HG03159 (cell line): ENCODE measurements around the gene KRT2.

ENCODE experiments used
- ATAC-seq: cut with Tn5 transposase; IDR thresholded peaks from one replicate; pipeline ENCODE4 v1.9.1; 2021; ENCODE audit warnings: mild to moderate bottlenecking, moderate library complexity; ENCODE audit not compliant: unreplicated experiment

The KRT2 gene

DNA sequence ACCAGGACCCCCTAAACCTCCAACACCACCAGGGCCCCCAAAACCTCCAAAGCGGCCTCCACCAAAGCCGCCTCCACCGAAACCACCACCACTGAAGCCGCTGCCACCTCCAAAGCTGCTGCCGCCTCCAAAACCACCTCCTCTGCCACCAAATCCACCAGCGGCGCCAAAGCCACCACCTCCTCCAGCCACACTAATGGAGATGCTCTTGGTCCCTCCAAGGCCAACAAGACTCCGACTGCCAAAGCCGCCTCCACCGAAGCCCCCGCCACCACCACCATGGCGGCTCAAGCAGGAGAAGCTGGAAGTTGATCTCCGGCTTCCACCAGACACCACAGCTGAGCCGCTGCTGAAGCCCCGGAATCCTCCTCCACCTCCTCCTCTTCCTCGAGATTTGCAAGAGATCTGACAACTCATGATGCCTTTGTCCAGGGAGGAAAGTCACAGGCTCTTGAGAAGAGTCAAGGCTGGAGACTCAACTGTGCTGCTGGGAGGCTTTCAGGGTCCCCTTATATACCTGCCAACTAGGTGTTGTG is at the start of gene KRT2:
TSS of gene KRT2 (minus strand) at position 486 of the 536 bp plus-strand sequence. CDS start at position 417, 69 bp downstream.
- no peak for ATAC-seq

DNA sequence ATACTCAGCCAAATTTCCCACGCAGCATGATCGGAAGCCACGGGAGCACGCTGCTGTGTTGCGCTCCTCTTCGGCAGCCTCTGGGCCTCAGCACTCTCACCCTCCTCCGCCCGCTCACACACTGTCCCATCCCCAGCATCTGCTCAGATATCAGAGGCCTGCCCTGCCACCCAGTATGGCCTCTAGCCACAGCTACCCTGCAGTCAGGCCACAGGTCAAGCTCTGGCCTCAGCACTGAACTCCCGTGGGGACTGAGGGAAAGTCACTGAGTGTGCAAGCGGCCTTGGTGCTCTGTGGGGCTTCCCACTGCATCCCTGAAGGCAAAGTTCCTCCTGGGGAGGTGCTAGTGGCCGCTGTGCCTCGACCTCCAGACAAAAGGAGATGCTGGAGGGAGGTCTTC is 49.3 kb upstream of the KRT2 start:
- ATAC-seq = no peak

DNA sequence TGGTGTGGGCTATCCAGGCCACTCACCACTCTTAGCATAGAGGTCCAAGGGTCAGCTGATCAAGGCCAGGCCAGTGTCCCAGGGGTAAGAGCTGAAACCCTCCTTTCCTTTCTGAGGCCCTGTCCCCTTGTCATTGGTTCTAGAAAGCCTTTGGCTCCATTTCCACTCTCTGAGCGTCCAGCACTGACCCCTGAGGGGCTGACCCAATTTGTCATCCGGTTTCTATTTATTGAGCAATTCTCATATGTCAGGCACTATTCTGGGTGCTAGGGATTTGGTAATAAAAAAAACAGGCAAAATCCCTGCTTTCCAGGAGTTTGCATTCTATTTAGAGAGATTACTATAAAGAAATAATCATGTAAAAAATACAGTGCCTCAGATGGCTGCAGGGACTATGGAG is 47.9 kb upstream of the KRT2 start:
- ATAC-seq = no peak

DNA sequence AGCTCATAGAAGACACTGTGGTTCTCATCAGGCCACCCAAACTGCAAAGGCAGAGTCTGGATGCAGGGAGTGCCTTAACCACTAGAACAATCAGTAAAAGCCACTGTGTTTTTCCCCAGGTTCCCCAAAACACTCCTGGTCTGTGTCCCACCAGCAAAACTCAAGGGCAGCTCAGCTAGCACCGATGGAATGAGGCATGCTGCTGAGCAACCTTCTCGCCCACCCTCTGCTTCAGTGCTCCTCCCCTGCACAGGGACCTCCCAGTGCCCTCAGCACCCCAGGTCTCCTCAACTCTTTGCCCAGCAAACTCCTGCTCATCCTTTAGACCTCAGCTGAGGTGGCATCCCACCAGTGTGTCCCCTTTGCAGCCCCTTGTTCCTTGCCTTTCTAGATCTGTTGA is 47.4 kb upstream of the KRT2 start:
- ATAC-seq = no peak

DNA sequence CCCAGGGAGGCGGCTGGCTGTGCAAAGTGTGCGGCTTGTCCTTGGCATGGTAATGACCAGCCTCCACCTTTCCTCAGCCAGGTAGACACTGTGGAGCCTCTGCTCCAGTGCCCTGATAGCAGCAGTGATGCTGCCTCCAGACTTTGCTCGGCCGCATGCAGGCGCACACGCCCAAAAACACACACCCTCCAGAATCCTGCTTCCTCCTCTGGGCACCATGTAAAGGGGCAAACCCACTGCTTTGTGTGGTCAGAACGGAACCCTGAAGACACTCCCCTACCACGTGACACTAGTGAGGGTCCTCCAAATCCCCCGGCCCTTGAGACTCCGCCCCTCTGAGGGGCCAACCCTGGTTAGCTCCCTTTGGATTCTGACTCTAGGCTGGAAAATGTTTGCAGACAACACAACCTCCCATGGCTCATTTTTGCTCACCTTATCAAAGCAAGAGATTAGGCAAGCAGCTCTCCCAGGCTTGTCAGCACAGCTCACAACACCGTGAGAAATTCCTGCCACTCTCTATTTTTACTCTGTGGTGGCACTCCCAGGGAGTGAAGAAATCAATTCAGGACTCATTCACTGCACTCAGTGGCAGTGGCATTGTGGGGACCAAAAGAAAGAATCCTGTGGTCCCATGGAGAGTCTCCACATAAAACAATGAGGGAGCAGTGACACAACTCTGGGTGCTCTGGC is 46.8 kb upstream of the KRT2 start:
- no peak for ATAC-seq

DNA sequence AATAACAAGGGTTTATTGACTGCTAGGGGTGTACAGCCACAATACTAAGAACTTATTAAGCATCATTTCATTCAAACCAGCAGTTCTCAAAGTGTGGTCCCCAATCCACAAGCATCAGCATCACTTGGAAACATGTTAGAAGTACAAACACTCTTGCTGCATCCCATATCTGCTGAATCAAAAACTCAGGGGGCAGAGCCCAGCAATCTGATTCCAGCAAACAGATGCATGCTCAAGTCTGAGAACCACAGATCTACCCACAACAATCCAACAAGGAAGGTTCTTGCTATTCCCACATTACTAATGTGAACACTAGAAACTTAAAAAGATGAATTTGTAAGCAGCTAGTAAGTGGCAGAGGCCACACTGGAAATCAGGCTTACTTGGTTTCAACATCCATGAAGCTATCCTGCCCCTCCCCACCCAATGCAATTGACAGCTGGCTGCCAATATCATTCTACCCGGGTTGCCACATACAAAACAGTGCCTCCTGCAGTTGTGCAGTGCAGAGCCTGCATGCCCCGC is 45.1 kb upstream of the KRT2 start:
- no peak for ATAC-seq

DNA sequence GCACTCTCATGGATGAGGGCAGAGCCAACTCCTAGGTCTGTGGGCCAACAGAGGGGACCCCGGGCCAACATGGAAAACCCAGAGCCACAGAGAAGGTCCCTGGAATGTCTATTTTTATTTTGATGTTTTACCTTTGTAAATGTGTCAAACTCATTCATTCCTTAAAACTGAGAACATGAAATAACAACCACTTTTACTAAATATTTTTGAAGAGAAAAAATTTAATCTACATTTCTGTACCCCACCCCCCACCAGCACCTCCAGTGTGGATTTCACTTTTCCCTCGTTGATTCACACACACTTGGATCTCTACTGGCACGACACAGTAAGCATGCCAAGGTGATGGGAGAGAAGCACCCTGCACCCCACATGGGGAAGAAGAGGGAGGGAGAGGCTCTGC is 44.6 kb upstream of the KRT2 start:
- no peak for ATAC-seq

DNA sequence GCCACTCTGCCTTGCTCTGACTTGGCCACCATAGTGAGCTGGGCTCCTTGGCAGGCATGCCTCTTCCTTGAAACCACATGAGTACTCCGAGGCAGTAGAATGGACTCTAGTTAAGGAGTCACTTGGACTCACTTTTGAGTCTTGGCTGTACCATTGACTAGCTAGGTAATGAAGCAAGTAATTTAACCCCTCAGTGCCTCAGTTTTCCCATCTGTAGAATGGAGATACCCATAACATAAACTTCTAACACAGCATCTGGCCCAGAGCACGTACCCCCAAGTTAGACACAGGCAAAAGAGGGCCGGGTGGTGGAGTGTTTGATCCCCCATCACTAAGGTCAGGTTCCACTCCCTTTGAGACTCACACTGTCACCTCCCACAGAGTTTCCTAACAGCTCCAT is 43.0 kb upstream of the KRT2 start:
- ATAC-seq = no peak

DNA sequence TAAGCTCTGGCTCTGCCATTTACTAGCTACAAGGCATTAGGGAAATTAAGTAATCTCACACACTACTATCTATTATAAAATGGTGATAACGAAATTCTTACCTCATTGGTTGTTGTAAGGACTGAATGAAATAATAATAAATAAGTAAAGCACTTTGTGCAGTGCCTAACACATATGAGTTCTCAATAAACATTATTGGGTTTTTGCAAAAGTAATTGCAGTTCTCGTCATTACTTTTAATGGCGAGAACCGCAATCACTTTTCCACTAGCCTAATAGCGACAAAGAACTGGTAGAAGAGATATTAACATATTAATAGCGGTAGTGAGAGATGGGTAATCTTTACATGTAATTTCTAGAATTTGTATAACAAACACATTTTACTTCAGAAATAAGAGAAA is 42.1 kb upstream of the KRT2 start:
- no peak for ATAC-seq

DNA sequence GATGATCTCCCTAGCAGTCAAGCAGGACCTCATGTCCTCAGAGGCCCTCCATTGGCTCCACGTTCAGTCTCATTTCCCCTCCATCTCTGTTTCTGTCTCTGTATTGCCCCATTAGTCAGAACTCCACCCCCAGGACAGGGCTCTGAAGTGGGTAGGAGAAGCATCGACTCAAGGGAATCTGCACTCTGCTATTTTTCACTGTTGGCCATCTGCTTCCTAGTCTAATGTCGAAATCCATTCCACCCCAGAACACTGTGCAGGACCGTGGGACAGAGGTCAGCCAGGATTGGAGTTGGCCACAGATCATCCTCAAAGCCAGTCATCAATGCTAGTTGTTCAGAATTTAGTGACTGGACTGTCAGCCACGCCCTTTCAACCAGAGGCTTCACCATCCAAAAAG is 41.2 kb upstream of the KRT2 start:
- ATAC-seq = no peak

DNA sequence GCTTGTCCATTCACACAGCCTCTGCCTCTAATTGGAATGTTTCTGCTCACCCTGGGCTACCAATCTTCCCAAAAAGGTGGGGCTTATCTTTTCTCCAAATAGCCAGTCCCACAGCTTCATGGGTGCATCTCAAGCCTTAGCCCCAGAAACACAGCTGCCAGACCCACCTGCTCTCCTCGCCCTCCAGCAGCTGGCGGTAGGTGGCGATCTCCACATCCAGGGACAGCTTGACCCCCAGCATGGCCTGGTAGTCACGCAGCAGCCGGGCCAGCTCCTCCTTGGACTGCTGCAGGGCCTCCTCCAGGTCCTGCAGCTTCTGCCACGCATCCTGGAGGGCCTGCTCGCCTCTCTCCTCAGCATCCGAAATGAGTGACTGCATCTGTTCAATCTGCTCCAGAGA is 40.2 kb upstream of the KRT2 start:
- ATAC-seq = no peak

DNA sequence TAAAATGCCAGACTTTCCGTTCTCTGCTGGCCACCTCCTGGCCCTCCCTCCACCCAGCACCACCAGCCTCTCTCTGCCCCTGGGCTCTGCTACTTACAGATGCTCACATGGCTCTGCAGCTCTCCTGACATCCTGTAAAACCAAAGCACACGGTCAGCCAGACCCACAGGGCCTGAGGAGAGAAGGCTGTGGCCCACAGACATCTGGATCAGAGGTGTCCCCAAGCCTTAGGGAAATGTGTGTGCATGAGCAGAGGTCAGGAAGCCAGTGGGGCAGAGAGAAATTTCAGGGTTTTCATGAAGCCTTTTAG is 39.8 kb upstream of the KRT2 start:
- ATAC-seq = no peak

DNA sequence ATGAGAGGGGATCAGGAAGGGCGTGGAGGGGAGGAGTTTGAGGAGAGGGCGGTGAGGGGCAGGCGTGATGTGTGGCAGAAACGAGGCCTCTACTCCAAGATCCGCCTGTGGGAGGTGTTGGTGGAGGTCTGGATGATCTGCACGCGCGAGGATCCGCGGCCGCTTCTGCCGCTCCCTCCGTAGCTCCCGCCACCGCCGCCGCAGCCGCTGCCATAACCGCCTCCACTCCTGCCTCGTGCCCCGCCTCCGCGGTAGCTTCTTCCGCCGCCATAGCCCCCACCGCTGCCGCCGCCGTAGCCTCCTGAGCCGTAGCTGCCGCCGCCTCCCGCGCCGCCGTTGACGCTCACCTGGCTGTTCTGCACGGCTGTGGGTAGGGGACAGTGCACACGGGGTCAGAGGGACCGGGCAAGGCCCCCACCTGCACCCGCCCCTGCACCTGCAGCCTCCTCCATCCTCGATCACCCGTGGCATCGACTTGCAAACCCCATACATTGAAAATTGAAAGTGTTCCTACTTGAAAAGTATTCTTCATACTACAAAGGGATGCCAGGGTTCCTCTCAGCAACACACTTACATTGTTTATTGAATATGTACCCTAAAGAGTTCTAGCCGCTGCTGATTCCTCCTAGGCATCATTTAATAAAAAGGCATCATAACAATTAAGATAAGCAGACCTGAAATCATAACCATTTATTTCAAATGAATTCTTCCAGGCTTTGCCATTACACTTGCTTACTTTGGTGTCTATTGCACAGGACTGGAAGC is 39.2 kb upstream of the KRT2 start:
- ATAC-seq = no peak

DNA sequence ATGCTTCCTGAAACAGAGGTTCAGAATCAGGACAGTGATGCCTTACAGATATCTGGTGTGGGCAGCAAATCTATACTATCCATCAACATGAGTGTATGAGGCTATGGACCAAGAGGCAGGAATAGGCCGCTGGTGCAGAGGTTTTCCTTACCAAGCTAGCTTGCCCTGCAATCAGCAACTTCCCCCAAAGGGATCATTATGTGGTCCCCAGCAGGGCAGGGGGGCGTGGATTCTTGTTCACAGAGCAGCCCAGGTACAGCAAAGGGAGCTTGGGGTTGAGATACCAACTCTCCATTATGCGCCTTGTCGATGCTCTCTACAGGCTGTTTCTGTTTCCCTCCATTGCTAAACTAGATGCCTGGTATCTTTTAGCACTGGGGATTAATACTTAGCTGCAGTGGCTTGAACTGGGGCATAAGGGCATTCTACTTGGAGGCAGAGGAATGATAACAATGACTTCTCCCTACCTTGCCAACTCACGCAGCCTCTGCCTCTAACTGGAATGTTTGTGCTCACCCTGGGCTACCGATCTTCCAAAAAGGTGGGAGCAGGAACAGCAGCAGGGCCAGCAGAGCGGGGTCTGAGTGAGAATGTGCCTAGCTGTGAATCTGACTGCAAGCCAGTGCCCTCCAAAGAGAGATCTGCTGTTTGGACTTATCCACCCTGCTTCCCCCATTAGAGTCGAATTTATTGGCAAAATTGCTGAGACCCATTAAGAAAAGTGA is 38.5 kb upstream of the KRT2 start:
- no peak for ATAC-seq

DNA sequence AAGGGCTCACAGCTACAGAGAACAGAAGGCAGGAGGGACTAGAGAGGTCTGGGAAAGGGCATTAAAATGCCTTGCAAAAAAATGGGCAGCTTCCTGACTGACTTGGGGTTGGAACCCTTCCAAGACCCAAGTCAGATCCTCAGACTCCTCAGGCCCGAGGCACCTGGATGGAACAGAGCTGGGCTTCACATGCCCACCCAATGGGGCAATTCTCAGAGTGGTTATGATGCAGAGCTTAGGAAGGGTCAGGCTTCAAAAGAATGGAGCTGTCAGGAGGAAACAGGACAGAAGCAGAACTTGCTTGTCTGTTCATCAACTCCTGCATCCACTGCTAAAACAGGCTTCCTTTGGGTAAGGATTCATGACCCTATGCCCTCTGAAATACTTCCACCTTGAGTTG is 37.9 kb upstream of the KRT2 start:
- ATAC-seq = no peak

DNA sequence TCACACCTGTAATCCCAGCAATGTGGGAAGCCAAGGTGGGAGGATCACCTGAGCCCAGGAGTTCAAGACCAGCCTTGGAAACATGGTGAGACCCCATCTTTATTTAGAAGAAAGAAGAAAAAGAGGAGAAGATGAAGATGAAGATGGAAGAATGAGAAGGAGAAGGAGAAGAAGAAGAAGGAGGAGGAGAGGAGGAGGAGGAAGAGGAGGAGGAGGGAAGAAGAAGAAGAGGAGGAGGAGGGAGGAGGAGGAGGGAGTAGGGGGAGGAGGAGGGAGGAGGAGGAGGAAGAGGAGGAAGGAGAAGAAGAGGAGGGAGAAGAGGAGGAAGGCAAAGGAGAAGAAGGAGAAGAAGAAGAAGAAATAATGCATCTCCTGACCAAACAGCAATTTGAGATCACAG is 37.2 kb upstream of the KRT2 start:
- ATAC-seq = no peak

DNA sequence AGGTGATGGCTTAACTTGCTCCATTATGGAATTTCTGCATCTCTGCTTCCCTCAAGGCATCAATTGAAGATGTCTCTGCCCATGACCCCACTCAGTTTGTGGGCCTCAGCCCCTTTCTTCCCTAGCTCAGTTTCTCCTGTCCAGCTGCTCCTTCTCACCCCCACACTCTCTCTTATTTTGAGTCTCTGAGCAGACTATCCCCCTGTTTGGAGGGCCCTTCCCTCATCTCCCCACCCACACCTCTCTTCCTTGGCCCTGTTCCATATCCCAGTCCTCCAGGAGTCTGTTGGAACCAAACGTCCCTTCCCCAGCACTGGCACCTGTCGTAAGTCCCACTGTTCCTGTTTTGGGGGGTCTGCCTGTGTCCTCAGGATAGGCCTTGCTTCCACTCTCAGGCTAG is 36.5 kb upstream of the KRT2 start:
- ATAC-seq = no peak

DNA sequence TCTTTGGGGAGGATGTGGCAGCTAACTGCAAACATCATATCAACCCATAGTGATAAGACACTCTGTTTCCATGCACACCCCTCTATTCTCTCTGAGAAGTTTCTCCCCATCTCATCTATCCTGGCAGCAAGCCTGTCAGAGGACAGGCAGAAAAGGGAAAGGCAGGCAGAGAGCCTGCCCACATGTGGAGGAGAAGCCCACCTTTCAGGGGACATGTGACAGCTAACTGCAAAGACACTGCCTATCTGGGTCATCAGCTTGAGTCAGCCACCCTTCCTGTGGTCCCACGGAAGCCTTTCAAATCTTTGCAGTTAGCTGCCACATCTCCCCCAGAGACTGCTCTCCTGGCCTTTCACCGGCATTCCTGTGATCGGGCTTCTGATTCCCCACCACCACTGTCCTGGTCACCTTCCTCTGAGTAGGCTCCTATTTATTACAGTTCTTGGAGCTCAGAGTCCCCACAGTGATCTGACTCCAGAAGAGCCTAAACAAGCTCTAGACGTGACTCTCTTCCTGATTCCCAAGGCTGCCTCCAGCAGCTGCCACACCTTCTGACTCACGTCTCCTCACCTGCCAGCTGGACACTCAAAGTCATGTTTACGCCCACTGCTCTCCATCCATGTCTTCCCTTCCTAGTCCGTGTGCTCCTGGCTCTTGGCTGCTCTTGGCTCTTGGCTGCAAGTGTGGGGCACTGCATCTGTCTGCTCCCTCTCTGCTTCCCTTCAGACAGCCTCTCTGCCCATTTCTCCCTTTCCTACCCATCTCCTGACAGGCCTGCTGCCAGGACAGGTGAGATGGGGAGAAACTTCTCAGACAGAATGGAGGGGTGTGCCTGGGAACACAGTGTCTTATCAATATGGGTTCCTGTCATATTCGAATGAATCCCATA is 35.7 kb upstream of the KRT2 start:
- no peak for ATAC-seq

DNA sequence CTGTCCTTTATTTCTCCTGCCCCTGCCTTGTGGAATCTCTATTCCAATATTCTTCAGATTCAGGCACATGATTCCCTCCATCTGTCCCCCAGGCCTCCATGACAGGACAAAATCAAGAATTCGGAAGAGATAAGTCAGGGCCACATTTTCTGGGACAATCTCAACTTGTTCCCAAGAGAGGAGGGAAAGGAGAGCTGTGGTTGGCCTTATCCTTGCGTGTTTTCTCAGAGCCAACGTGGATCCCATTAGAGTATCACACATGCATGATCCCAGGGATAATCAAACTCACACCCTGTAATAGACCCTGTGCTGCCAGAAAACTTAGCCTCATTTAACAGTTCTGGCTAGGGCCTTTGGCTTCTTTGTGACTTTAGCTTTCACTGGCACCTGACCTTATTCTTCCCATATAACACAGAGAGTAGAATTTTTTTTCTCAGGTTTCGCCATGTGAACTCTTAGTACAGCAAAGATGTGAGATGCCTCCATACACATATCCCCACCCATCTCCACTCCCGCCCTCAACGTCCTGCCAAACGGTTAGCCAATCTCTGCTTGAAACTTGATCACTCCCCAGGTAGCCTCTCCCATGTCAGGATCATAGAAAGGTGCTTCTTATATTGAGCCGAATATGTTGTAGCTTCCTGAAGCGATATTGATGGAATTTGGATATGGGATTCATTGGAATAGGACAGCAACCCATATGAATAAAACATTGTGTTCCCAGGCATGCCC is 34.9 kb upstream of the KRT2 start:
- no peak for ATAC-seq

DNA sequence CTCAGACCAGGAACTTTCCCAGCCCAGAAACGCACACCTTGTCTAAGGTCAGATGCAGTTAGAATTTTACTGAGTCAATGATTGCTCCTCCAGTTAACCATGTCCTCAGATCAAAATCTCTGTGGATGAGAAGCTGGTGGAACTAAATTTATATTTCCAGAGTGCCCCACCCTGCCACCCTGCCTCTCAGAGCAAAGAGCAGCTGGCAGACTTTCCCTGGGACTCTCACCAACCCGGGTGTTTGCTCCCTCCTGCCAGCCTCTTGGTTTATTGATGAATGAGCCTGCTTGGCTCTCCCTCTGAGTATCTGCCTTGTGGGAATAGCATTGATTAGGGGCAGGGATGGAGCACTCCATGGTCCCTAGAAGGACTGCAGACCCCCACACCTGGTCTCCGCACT is 34.1 kb upstream of the KRT2 start:
- no peak for ATAC-seq
